NCI-H82 treated with DMSO at 0.1 percent for 48 hours (cell line): ENCODE data around the gene ABCA4.
"Not testable (repeated sequence)": the region's sequence is repeated elsewhere in the genome, so short reads cannot be mapped to it uniquely, and the experiment has no call there.

Experiments
- DNase-seq: peaks from one replicate; lab custom pipeline; 2025; ENCODE audit not compliant: unreplicated experiment; lab: John Stamatoyannopoulos, UW

The ABCA4 gene

DNA sequence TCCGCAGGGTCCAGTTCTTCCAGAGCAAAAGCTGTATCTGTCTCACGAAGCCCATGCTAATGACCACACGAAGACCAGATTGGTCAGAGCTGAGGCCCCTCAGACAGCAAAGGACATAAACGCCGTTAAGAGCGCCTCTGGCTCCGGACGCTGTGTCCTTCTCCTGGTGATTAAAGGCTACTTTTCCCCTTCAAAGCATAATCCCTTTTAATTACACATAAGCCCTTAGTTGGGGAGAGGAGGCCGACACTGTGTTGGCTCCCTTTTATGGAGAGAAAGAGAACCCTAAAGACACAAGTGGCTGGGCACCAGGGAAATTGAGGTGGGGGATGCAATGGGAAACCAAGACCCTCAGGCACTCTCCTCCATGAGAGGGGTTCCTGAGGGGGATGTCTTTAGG, at the start of gene ABCA4:
Gene ABCA4, minus strand, starts transcription at position 158 of the 400 bp plus-strand sequence. Its CDS starts 103 bp downstream, at position 55.
- DNase-seq: peak; percentile 91

DNA sequence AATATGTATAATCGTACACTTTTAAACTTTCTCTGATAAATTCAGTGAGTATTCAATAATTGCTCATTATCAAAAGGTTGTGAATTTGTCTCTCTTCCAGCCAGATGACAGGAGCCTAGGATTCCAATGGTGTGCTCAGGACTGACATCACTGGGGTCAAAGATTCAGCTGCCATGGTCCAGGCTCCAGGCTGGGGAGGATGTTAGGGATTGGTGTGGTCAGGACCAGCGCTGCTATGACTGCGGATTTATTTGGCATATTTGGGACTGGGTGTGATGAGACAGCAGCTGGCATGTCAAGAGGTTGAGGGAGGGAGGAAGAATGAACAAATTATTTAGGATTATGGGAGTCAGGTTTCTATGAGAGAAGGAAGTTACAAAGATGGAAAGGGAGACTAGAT, 48.2 kb upstream of the ABCA4 start:
- DNase-seq: no peak

DNA sequence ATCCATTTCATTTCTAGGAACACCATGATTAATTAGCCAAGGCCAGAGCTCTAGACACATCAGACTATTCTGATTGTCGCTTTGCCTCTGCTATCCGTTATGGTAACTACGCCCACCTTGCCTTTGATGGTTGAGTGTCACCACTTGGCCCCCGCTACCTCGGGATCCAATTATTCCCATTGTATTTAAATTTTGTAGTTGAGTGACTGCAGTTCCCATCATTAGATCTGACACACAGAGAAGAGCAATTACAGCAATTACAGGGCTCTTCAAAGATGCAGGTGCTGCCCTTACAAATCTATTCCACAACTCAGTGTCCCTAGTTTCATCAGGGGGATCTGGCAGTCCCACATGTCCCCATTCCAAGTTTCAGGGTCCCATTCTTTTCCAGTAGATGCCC, 44.9 kb upstream of the ABCA4 start:
- DNase-seq: no peak

DNA sequence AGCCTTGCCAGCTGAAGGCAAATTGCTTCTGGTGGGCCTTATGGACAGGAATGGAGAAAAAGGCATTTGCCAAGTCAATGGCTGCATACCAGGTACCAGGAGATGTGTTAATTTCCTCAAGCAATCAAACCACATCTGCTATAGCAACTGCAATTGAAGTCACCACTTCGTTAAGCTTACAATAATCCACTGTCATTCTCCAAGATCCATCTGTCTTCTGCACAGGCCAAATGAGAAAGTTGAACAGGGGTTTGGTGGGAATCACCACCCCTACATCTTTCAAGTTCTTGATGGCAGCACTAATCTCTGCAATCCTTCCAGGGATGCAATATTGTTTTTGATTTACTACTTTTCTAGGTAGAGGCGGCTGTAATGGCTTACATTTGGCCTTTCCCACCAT, 43.9 kb upstream of the ABCA4 start:
- DNase-seq: not testable (repeated sequence)

DNA sequence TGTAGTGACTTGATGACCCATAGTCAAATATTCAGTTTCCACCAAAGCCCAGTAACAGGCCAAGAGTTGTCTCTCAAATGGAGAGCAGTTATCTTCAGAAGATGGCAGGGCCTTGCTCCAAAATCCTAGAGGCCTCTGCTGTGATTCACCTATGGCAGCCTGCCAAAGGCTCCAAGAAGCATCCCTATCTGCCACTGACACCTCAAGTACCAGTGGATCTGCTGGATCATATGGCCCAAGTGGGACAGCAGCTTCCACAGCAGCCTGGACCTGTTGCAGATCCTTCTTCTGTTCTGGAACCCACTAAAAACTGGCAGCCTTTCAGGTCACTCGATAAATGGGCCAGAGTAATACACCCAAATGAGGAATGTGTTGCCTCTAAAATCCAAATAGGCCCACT, 43.2 kb upstream of the ABCA4 start:
- not testable (repeated sequence) for DNase-seq

DNA sequence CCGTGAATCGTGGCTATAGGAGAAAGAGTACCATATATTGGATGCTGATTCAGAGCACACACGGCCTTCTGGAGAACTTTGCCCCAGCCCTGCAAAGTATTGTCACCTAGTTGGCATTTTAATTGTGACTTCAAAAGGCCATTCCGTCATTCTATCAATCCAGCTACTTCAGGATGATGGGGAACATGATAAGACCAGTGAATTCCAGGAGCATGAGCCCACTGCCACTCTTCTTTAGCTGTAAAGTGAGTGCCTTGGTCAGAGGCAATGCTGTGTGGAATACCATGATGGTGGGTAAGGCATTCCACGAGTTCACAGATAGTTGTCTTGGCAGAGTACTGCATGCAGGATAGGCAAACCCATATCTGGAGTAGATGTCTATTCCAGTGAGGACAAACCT, 42.3 kb upstream of the ABCA4 start:
- DNase-seq: not testable (repeated sequence)

DNA sequence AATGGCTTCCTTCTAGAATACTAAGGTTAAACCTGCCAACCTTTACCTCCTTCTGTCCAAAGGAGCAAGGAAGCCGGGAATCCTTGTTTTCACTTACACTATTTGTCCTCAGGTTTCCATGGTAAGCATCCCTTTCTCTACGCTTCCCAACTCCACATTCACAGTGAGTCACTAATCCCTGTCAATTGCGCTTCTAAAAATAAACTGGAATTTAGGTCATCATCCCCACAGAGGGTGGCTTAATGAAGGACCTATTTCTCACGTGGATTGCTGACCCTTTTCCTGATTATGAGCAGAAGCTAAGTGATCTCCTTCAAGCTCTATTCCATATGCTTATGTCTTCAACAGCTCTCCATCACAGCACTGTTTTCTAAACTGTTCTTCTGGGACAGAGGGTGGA, 39.9 kb upstream of the ABCA4 start:
- DNase-seq: peak; percentile 44

DNA sequence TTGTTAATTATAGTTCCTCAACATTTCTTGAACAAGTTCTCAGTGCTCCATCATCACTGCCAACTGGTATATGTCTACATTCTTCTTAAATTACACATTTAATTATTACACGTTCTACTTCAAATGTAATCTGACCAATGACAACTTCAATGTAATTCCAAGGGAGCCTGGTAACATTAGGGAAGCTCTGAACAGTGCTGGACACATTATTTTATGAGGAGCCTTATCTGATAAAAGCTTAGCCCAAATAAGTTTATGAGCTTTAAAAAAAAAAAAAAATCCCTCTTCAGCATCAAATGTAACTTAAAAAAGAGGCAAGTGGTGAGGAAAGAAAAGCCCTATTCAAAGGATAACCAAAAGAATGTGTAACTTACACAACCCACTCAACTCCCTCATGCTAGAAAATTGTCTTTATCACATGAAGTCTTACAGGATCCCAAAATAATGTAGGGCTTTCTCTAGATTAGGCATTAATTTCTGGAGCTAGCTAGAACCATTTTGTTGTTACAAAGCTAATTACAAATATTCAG, 35.2 kb upstream of the ABCA4 start:
- DNase-seq: no peak

DNA sequence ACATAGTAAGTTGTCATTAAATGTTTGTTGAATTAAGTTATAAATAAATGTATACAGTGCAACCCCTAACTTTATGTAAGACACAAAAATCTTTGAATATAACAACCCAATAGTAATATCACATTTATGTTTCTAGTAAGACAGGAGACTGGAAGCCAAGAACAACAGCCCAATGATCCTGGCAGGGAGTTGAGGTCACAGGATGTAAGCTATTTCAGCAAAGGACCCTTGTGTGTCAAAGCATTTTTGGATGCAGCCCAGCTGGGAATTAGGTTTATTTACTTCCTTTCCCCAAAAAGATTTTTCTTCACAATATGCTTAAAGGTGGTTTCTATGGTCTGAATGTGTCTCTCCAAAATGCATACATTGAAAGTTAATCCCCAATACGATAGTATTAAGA, 34.0 kb upstream of the ABCA4 start:
- DNase-seq: no peak

DNA sequence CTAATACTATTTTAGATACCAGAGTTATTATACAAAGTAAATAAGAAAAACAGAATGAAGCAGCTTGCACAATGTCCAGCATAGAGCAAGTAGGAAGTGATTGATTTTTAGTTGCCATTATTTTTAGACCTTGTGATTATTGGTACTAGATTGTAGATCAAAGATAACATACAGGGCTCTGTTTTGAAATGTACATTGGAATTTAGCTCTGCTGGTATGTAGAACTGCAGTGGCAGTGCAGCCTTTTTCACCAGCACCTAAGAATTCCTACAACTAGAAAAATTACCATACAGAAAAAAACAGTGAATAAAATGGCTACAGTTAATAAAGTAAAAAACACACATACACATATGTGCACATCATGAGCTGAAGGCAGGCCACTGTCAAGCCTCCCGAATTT, 32.2 kb upstream of the ABCA4 start:
- no peak for DNase-seq

DNA sequence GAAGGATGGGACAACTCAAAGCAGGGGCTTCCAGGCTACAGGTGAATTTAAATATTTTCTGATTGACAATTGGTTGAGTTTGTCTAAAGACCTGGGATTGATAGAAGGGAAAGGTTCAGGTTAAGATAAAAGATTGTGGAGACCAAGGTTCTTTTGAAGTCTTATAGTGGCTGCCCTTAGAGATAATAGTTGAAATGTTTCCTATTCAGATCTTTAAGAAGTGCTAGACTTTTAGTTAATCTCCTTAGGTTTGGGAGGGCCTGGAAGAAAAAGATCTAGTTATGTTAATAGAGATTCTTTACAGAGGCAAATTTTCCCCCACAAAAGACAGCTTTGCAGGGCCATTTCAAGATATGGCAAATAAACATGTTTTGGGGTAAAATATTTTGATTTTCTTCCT, 28.2 kb upstream of the ABCA4 start:
- DNase-seq: not testable (repeated sequence)

DNA sequence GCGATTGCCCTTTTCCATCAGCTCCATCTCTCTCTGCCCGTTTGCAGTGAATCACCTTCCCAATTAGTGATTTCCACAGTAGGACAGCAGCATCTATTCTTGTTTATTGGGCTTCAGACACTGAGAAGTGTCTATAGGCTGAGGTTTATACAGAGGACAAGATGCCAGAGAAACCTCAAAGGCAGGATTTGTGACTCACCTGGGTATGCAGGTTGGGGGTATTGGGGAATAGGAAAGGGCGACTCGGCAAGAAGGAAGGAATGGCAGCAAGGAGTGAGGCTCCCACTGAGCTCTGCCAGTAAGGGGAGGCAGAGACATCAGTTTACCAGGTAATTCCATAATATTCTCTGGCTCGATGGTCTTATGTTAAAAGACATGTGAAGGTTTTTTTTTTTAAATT, 25.3 kb upstream of the ABCA4 start:
- DNase-seq: no peak

DNA sequence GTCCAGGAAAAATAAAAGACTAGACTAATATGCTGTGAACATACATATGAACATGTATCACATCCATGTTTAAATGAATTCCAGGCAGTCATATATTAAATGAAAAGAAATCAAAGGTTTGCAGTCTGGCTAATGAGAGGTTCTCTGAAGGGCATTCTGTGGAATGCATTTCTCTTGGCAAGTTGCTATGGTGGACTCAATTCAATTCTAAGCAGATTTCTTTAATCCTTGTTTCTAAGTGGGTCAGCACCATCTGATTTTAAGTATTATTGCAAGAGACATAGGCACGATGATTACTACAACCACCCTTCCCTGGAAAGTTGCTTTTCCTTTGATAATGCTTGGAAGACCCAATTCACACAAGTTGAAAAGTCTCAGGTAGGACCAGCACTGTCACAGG, 23.9 kb upstream of the ABCA4 start:
- DNase-seq: no peak

DNA sequence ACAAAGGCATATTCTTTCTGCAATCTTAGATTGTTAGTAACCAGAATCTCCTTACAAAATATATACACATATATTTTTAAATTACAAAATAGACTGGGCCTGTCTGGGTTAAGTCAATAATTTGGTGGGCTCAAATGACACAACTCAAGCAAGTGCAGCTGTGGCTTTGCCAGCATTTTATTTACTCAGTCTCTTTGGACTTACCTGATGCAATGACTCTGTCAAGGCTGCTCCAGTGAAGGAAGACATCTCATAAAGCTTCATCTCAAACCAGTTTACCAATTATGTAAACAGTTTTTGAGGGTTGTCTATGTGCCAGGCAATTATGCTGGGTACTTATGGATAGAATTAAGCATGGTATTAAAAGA, 22.8 kb upstream of the ABCA4 start:
- DNase-seq: no peak

DNA sequence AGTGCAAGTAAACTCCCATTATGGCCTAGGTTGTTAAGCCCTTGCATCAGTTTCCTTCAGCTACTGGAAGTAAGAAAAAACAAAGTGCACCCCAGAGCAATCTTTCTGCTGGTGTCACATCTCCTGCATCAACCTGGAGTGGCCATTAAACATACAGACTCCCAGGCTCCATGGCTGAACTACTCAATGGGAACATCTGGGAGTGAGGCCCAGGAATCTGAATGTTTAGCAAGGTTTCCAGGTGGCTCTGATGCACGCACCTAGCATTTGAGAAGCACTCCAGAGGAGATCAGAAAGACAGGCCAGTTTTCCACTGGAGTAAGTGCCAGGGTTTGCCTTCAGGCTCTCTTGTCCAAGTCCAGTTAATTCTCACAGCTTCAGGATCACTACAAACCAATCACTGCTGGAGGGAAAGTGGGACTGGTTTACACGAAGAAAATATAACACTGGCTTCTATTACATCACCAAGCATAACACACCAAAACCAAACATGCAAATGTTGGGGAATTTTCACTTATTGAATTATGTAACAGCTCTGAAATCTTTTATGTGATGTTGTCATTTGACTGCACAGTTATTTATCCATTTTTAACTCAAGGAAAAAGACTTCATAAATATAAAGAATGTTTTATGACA, 22.3 kb upstream of the ABCA4 start:
- no peak for DNase-seq

DNA sequence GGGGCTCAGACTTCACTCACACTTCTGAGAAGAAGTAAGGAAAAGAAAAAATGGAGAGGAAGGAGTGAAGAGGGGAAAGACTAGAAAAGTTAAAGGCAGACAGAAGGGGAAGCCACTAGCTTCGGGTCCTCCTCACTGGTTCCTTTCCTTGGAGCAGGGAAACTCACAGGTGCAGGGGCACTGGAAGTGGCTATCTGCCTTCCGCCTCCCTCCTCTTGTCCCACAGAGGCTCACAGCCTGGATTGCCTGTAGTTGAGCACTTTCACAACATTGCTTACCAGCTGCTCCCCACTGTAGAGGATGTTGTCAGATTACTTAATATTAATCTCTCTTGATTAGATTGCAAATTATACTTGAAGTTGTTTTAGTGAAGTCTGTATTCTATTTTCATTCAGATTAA, 21.6 kb upstream of the ABCA4 start:
- DNase-seq: no peak

DNA sequence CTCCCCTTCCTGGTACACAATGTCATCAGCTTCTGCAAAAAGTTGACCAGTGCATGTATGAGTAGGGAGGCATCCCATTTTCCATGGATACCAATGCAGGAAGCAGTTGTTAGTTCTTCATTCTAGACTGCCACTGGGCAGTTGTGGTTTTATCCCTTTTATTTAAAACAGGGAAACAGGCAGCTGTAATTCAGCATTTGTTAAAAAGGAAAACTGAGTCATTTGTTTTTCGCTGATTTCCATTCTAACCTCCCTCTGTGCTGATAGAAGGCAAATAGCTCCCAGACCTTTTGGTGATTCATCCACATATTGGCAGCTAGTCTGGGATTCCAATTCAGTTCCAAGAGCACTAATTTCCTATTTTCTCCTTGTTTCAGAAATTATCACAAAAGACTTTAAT, 21.1 kb upstream of the ABCA4 start:
- DNase-seq: no peak

DNA sequence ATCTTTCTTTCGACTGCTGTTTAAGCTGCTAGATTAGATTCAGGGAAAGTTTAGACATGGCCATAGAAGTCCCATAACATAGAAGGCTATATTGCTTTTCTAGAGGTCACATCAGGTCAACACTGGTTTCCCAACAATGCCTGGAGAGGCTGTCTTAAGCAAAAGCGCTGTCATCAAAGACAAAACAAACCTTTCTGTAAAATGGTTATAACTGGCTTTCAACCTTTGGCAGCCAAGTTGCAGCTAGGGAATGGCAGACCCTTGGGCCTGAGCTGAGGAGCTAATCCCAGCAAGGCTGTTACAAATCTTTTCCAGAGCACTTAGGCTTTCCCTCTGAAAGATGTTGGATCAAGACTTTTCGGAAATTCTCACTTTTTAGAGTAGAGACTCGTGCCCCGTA, 11.2 kb upstream of the ABCA4 start:
- DNase-seq: no peak

DNA sequence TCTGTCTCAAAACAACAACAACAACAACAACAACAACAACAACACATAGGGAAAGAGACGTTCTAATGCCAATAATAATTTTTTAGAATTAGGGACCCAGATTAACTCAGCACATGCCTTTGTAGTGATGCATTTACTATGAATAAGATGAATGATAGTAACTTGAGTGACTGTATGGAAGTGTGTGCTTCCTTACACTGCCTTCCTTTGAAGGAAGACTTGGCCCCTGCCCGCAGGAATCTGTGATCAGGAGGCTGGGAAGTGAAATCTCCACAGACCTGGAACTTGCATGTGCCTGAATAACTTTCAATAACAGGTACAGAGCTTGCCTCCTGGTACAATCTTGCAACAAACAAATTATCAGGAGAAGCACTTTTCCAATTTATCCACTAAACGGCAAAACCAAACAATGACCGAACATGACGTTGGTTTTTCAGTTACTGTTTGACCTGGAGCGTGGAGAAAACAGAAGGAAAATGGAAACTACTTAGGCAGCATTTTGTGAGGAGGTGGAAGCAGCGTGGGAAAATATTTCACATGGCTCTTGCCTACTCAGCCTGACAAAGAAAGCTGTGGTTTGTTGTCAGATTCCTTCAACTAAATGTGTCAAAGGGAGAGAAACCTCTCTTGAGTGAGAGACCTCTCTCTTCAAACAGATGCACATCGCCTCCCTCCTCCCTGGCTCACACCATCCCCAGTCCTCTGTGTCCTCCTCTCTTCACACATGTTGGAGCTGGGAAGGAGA, 10.1 kb upstream of the ABCA4 start:
- DNase-seq: no peak

DNA sequence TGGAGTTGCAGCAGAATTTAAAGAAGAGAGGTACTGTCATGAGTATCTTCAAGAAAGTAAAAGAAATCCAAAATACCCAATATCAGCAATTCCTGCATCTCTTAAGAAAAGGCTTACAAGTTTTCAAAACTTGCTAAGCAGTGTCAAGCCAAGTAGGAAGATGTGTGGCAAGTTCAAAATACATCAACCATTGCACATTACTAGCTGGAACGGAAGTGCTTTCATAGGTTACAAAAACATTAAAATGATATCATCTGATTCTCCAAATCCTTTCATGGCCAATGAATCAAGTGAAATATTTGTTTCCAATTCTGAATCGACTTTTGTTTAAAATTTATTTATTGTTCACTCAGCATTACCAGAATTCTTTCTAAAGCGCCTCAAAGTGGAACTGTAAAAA, 5.7 kb upstream of the ABCA4 start:
- no peak for DNase-seq

DNA sequence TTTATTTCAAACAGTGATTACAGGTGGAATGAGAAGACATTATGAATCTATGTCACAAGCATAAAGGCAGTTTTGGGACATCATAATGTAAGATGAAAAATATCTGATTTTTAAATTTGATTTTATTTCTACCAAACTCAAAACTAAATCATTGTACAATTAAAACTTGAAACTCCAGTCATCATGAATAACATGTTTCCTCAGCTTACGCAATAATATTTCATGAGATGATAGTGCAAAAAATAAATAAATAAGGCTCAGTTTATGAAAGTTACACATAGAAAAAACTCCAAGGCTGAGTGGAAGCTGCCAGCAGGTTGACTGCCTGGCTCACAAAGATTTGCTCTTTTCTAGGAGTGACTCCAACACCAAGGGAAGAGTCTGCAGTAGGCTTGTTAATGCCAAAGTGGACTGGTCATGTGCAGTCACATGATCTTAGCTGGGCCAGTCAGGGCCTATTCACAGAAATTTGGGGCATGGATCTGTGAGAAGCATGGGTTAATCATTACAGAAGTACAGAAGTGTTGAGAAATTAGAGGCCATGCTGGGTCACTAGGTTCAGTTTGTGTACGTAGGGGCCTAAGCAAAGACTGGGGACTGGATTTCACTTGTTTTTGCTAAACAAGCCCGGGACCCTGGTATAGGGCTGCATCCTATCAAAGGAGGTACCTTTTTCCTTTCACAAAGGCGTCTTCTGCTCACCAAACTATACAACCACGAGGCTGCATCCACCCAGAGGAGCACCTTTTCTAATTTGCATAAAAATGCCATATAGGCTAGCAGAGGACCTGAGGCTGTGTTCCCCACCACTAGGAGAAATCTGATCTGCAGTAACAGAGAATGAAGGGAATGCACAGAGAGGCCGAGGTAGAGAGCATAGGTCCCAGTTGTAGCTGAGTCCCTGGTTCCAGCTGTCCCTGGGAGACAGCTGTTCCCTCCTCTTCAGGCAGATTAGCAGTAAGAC, 4.9 kb upstream of the ABCA4 start:
- DNase-seq: no peak

DNA sequence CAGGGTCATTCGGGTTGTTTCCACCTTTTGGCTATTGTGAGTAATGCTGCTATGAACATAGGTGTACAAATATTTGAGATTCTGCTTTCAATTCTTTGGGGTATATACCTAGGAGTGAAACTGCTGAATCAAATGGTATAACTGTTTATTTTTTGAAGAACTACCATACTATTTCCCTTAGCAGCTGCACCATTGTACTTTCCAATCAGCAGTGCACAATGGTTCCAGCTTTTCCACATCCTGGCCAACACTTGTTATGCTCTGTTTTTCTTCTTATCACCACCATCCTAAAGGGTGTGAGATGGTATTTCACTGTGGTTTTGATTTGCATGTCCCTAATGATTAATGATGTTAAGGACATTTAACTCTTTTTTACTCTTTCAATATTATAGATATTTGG, 3.6 kb upstream of the ABCA4 start:
- DNase-seq: no peak
